ENCODE measurements around the gene GIMAP1.

GIMAP1 gene

DNA sequence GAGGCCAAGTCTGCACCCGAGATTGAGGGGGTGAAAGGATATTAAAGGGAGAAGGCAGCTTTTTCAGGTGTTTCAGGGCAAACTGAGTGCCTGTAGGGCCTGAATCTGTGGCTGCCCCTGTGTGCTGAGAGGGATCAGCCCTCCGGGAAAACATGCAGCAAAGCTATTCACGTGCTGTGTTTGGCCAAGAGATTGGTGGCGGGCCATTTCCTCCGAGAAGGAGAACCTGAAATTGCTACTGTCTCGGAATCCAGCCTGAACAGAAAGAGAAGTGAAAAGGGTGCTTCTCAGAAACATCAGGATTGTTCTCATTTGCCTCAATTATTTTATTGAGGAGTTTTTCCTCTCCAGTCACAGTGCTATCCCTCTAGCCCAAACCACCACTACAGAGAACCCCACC lies 36.8 kb downstream of the GIMAP1 start:
- no peak for DNase-seq

DNA sequence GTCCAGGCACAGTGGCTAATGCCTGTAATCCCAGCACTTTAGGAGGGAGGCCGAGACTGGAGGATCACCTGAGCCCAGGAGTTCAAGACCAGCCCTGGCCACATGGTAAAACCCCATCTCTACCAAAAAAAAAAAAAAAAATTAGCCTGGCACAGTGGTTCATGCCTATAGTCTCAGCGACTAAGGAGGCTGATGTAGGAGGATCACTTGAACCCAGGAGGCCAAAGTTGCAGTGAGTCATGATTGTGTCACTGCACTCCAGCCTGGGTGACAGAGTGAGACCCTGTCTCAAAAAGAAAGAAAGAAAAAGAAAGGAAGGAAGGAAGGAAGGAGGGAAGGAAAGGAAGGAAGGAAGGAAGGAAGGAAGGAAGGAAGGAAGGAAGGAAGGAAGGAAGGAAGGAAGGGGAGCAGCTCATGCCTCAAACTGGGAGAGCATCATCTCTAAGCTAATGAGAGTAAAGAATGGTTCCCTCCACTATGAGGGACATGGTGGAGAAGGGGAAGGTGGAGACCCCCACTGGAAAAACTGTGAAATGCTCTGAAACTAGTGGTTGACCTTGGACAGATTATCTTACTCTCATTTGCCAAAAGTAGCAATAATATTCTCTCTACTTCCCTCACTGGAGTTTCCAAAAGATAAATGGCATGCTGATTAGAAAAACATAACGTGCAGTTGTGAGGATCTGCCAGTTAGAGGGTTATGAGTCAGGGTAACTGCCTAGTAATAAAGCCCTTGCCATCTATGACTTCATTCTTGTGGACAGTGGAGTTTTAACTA lies 37.6 kb downstream of the GIMAP1 start:
- no peak for DNase-seq

DNA sequence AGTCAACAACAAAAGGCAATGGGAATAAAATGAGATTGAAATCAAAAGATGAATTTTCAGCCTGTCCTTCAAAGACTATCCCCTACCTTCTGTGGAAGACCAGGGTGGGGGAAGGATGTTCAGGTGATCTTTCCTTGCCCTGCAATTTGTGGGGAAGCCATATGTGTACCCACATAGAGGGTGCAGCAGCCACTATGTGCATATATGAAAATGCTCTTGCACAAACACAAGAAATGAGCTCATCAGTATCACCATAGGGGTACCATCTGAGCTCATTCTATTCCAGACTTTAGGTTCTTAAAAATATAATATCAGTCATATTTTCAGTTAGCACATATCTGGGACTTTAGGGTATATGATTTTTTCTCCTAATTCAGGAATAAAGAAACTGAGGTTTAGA lies 38.5 kb downstream of the GIMAP1 start:
- no peak for DNase-seq

GRCh38 chr7:150755473-150756099 lies 39.2 kb downstream of the GIMAP1 start:
- no peak for DNase-seq

DNA sequence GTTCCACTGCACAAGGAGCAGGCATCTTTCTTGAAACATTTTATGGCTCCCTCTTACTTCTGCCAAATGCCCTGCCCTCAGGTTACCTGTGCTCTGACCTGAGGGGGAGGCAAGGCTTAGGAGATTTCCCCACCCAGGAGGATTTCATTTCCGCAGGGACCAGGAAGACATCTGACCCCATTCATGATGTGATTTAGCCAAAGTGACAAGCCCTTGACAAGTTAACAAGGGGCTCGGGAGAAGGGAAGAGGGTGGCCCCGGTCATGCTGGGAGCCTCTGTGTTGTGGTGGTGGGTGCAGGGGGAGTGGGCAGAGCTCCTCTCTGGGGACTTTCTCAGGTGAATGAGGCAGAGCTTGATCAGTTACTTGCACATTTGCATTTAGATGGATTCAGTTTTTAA lies 39.8 kb downstream of the GIMAP1 start:
- no peak for DNase-seq

DNA sequence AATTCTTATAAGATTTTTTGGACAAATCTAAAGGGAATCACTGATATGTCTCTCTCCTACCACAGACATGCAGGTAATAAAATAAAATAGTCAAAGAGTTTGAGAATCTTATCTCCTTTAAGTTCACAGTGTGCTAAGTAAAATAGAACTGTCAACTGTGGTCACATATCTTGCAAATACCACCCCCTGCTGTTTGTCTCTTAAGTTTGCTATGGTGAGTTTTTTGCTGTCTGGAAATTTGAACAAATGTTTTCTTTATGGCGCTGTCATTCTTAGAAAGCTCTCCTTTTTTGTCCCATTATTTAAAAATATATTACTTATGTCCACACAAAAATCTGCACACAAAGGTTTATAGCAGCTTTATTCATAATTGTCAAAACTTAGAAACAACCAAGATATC lies 40.4 kb downstream of the GIMAP1 start:
- DNase-seq = no peak

DNA sequence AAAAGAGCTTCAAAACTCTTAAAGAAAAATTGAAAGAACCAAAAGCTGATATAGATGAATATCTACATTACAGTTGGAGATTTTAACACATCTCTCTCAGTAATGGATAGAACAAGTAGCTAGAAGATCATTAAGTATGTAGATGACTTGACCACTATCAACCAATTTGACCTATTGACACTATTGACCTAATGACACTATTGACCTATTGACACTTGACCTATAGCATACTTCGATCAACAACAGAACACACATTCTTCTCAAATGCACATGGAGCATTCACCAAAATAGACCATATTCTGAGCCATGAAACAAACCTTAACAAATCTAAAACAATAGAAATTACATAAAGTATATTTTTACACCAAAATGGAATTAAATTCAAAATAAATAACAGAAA lies 43.1 kb downstream of the GIMAP1 start:
- no peak for DNase-seq

GRCh38 chr7:150766334-150766709 lies 49.9 kb downstream of the GIMAP1 start:
- no peak for DNase-seq

DNA sequence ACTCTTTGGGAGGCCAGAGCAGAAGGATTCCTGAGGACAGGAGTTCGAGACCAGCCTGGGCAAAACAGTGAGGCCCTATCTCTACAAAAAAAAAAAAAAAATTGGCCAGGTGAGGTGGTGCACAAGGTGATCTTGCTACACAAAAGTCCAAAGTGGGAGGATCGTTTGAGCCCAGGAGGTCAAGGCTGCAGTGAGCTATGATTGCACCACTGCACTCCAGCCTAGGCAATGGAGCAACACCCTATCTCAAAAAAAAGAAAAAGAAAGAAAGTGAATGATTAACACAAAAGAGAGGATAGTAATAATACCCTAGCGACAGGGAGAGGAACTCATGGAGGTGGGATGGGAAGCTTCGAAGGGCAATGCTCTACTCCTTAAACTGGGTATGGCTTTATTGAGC lies 53.4 kb downstream of the GIMAP1 start:
- DNase-seq = no peak
